MM.1S (cell line): ENCODE measurements around the gene TPD52L1.

Experiments
- EZH2 ChIP-seq: fragments of 300-600 bp; sonication (generic); optimal IDR thresholded peaks from 2 replicates; pipeline ENCODE3; 2017; ENCODE audit warnings: low read depth, mild to moderate bottlenecking, antibody characterized with exemption, low read length, mixed read lengths
- TF ChIP-seq, protein P1 (sequence below): fragments of 300-600 bp; sonication (generic); IDR thresholded peaks from 2 replicates; pipeline ENCODE4 v1.5.1; 2016; ENCODE audit warnings: antibody characterized with exemption, low read length, mixed read lengths

DNA sequence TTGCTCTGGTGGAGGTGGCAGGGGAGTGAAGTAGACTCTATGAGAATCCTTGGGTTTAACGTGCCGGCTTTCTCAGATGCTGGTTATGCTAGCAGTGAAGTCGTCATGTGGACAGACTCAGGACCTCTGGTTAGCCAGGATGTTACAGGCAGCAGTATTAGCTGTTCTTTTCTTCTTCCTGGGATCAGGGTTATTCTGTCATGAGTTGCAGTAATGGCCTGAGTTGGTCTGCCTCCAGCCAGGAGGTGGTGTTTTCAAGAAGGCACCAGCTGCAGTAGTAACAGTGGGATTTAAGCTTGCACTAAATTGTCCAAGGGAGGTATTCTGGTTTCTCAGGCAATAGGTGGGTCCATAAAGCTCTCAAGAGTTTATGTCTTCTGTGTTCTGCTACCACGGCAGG, 91.5 kb downstream of the TPD52L1 start:
- TF ChIP-seq, protein P1, sequence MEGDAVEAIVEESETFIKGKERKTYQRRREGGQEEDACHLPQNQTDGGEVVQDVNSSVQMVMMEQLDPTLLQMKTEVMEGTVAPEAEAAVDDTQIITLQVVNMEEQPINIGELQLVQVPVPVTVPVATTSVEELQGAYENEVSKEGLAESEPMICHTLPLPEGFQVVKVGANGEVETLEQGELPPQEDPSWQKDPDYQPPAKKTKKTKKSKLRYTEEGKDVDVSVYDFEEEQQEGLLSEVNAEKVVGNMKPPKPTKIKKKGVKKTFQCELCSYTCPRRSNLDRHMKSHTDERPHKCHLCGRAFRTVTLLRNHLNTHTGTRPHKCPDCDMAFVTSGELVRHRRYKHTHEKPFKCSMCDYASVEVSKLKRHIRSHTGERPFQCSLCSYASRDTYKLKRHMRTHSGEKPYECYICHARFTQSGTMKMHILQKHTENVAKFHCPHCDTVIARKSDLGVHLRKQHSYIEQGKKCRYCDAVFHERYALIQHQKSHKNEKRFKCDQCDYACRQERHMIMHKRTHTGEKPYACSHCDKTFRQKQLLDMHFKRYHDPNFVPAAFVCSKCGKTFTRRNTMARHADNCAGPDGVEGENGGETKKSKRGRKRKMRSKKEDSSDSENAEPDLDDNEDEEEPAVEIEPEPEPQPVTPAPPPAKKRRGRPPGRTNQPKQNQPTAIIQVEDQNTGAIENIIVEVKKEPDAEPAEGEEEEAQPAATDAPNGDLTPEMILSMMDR, result no peak
- no peak for TF ChIP-seq EZH2
